Nephron progenitor cell (in vitro differentiated cells): ENCODE data around the gene ATG7.
A peak's percentile ranks its signal among the peaks of the same experiment; 100 is the strongest.

Experiments
- DNase-seq: peaks from one replicate; pipeline ENCODE4 v3.0.0; 2021
- H3K27ac Mint-ChIP-seq: 2 replicates; pipeline ENCODE4 v1.8.0; 2021; ENCODE audit warnings: mild to moderate bottlenecking, moderate library complexity, mixed read lengths
- H3K27me3 Mint-ChIP-seq: 2 replicates; pipeline ENCODE4 v1.8.0; 2021; ENCODE audit warnings: mild to moderate bottlenecking, low read depth, mixed read lengths; ENCODE audit not compliant: poor library complexity
- H3K36me3 Mint-ChIP-seq: 2 replicates; pipeline ENCODE4 v1.8.0; 2021; ENCODE audit warnings: low read depth, mixed read lengths
- H3K4me1 Mint-ChIP-seq: 2 replicates; pipeline ENCODE4 v1.8.0; 2021; ENCODE audit warnings: mixed read lengths
- H3K4me3 Mint-ChIP-seq: 2 replicates; pipeline ENCODE4 v1.8.0; 2021; ENCODE audit warnings: mild to moderate bottlenecking, moderate library complexity, mixed read lengths
- H3K9me3 Mint-ChIP-seq: 2 replicates; pipeline ENCODE4 v1.8.0; 2021; ENCODE audit warnings: mild to moderate bottlenecking, moderate library complexity, mixed read lengths
- TF ChIP-seq, protein P1 (sequence below): fragments of 200-600 bp; sonication (generic); IDR thresholded peaks from 2 replicates; pipeline ENCODE4 v1.5.0; 2021; ENCODE audit warnings: antibody characterized with exemption

The ATG7 gene

DNA sequence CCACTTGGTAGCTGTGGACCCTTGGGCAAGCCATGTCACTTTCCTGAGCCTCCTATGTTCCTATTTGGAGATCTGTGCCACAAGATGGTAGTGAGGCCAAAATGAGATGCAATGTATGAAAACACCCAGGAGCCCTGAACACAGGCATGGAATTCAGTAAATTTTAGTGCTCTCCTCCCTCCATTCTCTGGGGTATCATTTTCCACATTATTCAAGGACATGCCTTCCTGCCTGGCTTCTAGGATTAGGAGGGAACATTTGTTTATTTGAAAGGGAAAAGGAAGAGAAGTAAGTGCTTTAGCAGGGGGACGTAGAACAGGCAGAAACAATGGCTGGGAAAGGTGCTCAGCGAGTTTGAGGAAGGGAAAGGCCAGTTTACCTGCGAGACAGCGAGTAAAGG, 98.8 kb downstream of the ATG7 start:
- Mint-ChIP-seq H3K9me3 (peaks cover 3% of the 10 kb centered on the region), H3K27me3 (peaks cover 3% of the 10 kb centered on the region), H3K4me3 (no peak overlapping the region), H3K4me1 (peaks cover 57% of the 10 kb centered on the region), H3K36me3 (peaks cover 21% of the 10 kb centered on the region), H3K27ac (peak overlapping the region; percentile 84)
- DNase-seq = no peak
- TF ChIP-seq, protein P1, sequence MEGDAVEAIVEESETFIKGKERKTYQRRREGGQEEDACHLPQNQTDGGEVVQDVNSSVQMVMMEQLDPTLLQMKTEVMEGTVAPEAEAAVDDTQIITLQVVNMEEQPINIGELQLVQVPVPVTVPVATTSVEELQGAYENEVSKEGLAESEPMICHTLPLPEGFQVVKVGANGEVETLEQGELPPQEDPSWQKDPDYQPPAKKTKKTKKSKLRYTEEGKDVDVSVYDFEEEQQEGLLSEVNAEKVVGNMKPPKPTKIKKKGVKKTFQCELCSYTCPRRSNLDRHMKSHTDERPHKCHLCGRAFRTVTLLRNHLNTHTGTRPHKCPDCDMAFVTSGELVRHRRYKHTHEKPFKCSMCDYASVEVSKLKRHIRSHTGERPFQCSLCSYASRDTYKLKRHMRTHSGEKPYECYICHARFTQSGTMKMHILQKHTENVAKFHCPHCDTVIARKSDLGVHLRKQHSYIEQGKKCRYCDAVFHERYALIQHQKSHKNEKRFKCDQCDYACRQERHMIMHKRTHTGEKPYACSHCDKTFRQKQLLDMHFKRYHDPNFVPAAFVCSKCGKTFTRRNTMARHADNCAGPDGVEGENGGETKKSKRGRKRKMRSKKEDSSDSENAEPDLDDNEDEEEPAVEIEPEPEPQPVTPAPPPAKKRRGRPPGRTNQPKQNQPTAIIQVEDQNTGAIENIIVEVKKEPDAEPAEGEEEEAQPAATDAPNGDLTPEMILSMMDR = no peak

DNA sequence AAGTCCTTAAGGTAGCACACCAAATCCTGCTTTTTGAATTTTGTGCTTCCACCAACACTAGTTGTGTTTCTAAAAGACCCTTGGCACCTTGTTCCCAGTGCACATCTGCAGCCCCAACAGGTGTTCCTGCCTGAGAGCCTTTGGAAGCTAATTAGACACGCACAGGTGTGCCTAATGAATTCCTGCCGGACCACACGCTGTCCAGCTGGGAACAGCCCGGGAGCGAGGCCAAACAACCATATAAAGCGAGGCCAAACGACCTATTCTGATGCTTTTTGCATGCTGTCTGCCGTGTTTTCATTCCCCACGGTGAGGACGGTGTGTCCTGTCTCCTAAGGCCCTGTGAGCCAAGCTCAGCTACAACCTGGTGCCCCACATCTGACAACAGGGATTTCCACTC, 99.5 kb downstream of the ATG7 start:
- Mint-ChIP-seq H3K4me1 (peaks cover 50% of the 10 kb centered on the region), H3K27me3 (peaks cover 3% of the 10 kb centered on the region), H3K9me3 (peaks cover 3% of the 10 kb centered on the region), H3K4me3 (no peak overlapping the region), H3K36me3 (peaks cover 16% of the 10 kb centered on the region), H3K27ac (peak overlapping the region; percentile 34)
- TF ChIP-seq, protein P1 = no peak
- DNase-seq = no peak

DNA sequence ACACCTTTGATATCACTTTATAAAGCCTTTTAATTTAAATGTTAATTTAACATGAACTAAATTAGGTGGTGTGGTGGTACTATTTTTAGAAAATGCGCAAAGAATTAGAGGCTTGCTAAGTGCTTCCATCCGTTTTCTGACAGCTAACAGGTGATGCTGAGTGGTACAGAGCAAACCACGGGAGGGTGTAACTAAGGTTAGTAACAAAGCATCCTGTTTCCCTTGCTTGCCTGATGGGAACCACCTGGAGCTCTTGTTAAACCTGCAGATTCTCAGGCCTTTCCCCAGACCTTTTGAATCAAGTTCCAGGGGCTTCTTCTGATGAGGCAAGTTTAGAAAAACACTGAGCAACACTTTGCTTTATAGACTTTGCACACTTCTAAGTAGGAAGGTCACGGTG, 101.0 kb downstream of the ATG7 start:
- H3K4me3 Mint-ChIP-seq = no peak overlapping the region
- peaks cover 3% of the 10 kb centered on the region for H3K27me3 Mint-ChIP-seq
- H3K4me1 Mint-ChIP-seq = peaks cover 36% of the 10 kb centered on the region
- H3K9me3 Mint-ChIP-seq = peaks cover 3% of the 10 kb centered on the region
- TF ChIP-seq, protein P1 = no peak
- H3K27ac Mint-ChIP-seq = no peak overlapping the region
- peaks cover 12% of the 10 kb centered on the region for H3K36me3 Mint-ChIP-seq
- DNase-seq = no peak

DNA sequence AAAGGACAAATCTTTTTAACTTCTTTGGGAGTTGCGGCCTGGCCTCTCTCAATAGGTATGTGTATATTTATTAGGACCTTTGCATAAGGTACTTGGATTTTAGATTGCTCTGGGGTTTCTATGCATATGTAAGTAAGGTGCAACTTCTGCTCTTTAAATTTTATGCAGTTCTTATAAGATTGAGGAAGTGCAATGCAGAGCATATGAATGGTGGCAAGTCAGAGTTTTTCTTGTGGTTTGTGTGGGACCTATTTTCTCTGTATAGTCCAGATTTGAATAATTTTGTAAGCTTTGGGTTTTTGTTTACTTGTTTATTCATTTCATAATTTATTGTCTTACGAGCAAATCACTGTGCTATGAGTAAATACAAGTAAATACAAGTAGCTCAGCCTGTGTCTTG, 101.5 kb downstream of the ATG7 start:
- Mint-ChIP-seq H3K36me3 (peaks cover 12% of the 10 kb centered on the region), H3K9me3 (peaks cover 3% of the 10 kb centered on the region), H3K27me3 (peaks cover 3% of the 10 kb centered on the region), H3K27ac (no peak overlapping the region), H3K4me3 (no peak overlapping the region), H3K4me1 (peaks cover 38% of the 10 kb centered on the region)
- TF ChIP-seq, protein P1 = no peak
- DNase-seq = no peak

DNA sequence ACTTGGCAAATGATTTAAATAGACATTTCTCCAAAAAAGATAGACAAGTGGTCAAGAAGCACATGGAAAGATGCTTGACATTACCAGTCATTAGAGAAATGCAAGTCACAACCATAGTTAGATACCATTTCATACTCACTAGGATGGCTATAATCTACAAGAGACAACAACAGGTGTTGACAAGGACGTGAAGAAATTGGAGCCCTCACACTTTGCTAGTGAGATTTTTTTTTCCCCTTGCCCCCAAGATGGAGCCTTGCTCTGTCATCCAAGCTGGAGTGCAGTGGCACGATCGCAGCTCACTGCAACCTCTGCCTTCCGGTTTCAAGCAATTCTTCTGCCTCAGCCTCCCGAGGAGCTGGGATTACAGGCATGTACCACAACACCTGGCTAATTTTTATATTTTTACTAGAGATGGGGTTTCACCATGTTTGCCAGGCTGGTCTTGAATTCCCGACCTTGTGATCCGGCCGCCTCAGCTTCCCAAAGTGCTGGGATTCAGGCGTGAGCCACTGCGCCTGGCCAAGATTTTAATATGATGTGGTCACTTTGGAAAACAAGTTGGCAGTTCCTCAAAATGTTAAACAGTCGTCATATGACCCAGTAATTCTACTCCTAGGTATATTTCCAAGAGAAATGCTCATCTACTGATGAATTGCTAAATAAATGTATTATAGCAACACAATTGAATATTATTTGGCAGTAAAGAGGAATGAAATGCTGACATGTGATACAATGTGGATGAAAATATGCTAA, 103.3 kb downstream of the ATG7 start:
- H3K27ac Mint-ChIP-seq = no peak overlapping the region
- TF ChIP-seq, protein P1 = no peak
- peaks cover 3% of the 10 kb centered on the region for H3K9me3 Mint-ChIP-seq
- H3K36me3 Mint-ChIP-seq = peaks cover 6% of the 10 kb centered on the region
- H3K4me3 Mint-ChIP-seq = no peak overlapping the region
- peaks cover 3% of the 10 kb centered on the region for H3K27me3 Mint-ChIP-seq
- DNase-seq = no peak
- H3K4me1 Mint-ChIP-seq = peaks cover 41% of the 10 kb centered on the region

DNA sequence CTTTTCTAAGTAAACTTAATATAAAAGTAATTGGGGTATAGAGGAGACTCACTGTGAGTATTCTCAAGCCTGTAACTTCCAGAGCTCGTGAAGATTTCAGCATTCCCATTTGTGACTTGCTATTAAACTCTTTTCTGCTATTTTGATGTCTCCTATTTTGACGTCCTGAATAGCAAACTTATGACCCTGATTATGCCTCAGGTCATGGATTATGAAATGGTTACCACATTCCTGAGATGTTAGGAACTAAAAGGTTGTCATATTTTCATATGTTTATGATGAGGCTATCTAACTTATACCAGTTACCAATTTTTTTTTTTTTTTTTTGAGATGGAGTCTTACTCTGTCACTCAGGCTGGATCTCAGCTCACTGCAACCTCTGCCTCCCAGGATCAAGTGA, 105.5 kb downstream of the ATG7 start:
- Mint-ChIP-seq H3K9me3 (peaks cover 3% of the 10 kb centered on the region), H3K4me1 (peaks cover 41% of the 10 kb centered on the region), H3K4me3 (no peak overlapping the region), H3K27me3 (no peaks in the 10 kb centered on the region), H3K36me3 (peaks cover 6% of the 10 kb centered on the region), H3K27ac (no peak overlapping the region)
- no peak for DNase-seq
- TF ChIP-seq, protein P1 = no peak
